ENCODE data around the gene CDH22. TPM values are rescaled to one million over a fixed set of nuclear protein-coding genes. Genes with fewer than 3 reads are reported as not detected.

The CDH22 gene
- total RNA-seq, 1 experiment from 2014 or later: not detected

DNA sequence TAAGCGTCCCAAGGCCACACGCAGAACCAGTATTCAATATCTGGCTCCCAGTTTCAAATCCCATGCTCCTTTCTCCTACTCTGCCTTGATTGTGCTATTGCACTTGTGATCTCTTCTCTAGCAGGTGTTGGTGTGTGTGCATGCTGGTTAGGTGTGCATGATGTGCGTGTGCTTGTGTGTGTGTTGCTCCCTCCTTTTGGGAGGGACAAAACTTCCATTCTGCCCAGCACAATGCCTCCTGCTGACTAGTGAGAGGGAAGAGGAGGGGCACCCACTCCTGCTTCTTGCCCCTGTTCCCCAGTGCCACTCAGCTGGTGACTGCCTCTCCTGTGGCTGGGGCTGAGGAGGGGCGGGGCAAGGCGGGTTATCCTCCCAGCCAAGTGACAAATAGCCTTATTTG lies 170.5 kb downstream of the CDH22 start:
- ChIA-PET CTCF (no interaction called here), POLR2A (ENCODE audit: low non-redundant PET) (no interaction called here)
- Histone ChIP-seq H3K27me3 (replicated peaks; ENCODE audit: insufficient read depth, low read depth, low read length, poor library complexity) (peaks cover 15% of the 10 kb centered on the region), H3K4me1 (ENCODE audit: insufficient read depth, low read length, poor library complexity, severe bottlenecking) (no peaks in the 10 kb centered on the region), H3K36me3 (ENCODE audit: insufficient read depth, low read length, poor library complexity, severe bottlenecking) (no peaks in the 10 kb centered on the region), H3K4me3 (ENCODE audit: low read depth, low read length, poor library complexity, severe bottlenecking) (no peak overlapping the region), H3K9me3 (ENCODE audit: low read depth, low read length, poor library complexity, severe bottlenecking) (no peaks in the 10 kb centered on the region), H3K27ac (ENCODE audit: low read depth, low read length, poor library complexity, severe bottlenecking) (no peak overlapping the region)
- intact Hi-C loops (cut with micrococcal nuclease; ENCODE audit: unreplicated experiment): loop anchor here (10.0 kb wide), 2 partner anchors 107 to 547 kb away; partner anchors contain the start of gene TP53RK
- DNase-seq (ENCODE audit: low spot score): no peak
- BruUV-seq (replicated peaks): no TSS peak
- TF ChIP-seq EZH2 (IDR thresholded peaks at IDR 0.05; ENCODE audit: borderline replicate concordance, low read depth, low read length, poor library complexity, severe bottlenecking) (no peak), CTCF (conservative IDR thresholded peaks at IDR 0.05; ENCODE audit: low read depth, low read length) (no peak)

GRCh38 chr20:46135856-46136633 lies 172.3 kb downstream of the CDH22 start:
- no peak overlapping the region for H3K27ac ChIP-seq (ENCODE audit: low read depth, low read length, poor library complexity, severe bottlenecking)
- ChIA-PET POLR2A (ENCODE audit: low non-redundant PET) (no interaction called here), CTCF (no interaction called here)
- no peaks in the 10 kb centered on the region for H3K36me3 ChIP-seq (ENCODE audit: insufficient read depth, low read length, poor library complexity, severe bottlenecking)
- peaks cover 5% of the 10 kb centered on the region for H3K27me3 ChIP-seq (replicated peaks; ENCODE audit: insufficient read depth, low read depth, low read length, poor library complexity)
- no peak overlapping the region for H3K4me3 ChIP-seq (ENCODE audit: low read depth, low read length, poor library complexity, severe bottlenecking)
- H3K4me1 ChIP-seq (ENCODE audit: insufficient read depth, low read length, poor library complexity, severe bottlenecking): no peaks in the 10 kb centered on the region
- H3K9me3 ChIP-seq (ENCODE audit: low read depth, low read length, poor library complexity, severe bottlenecking): no peaks in the 10 kb centered on the region
- no peak for DNase-seq (ENCODE audit: low spot score)
- intact Hi-C loops (cut with micrococcal nuclease; ENCODE audit: unreplicated experiment): loop anchor here (10.0 kb wide), 2 partner anchors 109 to 549 kb away; partner anchors contain the start of gene TP53RK
- no TSS peak for BruUV-seq (replicated peaks)
- TF ChIP-seq CTCF (conservative IDR thresholded peaks at IDR 0.05; ENCODE audit: low read depth, low read length) (no peak), EZH2 (IDR thresholded peaks at IDR 0.05; ENCODE audit: borderline replicate concordance, low read depth, low read length, poor library complexity, severe bottlenecking) (no peak)

GRCh38 chr20:46134716-46135115 lies 173.6 kb downstream of the CDH22 start:
- no peak overlapping the region for H3K27ac ChIP-seq (ENCODE audit: low read depth, low read length, poor library complexity, severe bottlenecking)
- H3K4me3 ChIP-seq (ENCODE audit: low read depth, low read length, poor library complexity, severe bottlenecking): no peak overlapping the region
- DNase-seq (ENCODE audit: low spot score): no peak
- intact Hi-C loops (cut with micrococcal nuclease; ENCODE audit: unreplicated experiment): loop anchor here (10.0 kb wide), 2 partner anchors 110 to 550 kb away; partner anchors contain the start of gene TP53RK
- no peaks in the 10 kb centered on the region for H3K36me3 ChIP-seq (ENCODE audit: insufficient read depth, low read length, poor library complexity, severe bottlenecking)
- no peaks in the 10 kb centered on the region for H3K9me3 ChIP-seq (ENCODE audit: low read depth, low read length, poor library complexity, severe bottlenecking)
- H3K27me3 ChIP-seq (replicated peaks; ENCODE audit: insufficient read depth, low read depth, low read length, poor library complexity): peaks cover 2% of the 10 kb centered on the region
- H3K4me1 ChIP-seq (ENCODE audit: insufficient read depth, low read length, poor library complexity, severe bottlenecking): no peaks in the 10 kb centered on the region
- TF ChIP-seq EZH2 (IDR thresholded peaks at IDR 0.05; ENCODE audit: borderline replicate concordance, low read depth, low read length, poor library complexity, severe bottlenecking) (no peak), CTCF (conservative IDR thresholded peaks at IDR 0.05; ENCODE audit: low read depth, low read length) (no peak)
- no TSS peak for BruUV-seq (replicated peaks)
- POLR2A ChIA-PET (ENCODE audit: low non-redundant PET): no interaction called here
- CTCF ChIA-PET: no interaction called here

Measured in A673 (cell line).